ENCODE data around the gene TCF7L2. TPM values are rescaled to one million over a fixed set of nuclear protein-coding genes. Genes with fewer than 3 reads are reported as not detected.

Gene TCF7L2
- total and polyA plus RNA-seq, 9 of the 15 experiments (the other 6 are each of a cell fraction or from before 2014, with no cell fraction given) = 0.32 to 2.8 (median 0.92) TPM

DNA sequence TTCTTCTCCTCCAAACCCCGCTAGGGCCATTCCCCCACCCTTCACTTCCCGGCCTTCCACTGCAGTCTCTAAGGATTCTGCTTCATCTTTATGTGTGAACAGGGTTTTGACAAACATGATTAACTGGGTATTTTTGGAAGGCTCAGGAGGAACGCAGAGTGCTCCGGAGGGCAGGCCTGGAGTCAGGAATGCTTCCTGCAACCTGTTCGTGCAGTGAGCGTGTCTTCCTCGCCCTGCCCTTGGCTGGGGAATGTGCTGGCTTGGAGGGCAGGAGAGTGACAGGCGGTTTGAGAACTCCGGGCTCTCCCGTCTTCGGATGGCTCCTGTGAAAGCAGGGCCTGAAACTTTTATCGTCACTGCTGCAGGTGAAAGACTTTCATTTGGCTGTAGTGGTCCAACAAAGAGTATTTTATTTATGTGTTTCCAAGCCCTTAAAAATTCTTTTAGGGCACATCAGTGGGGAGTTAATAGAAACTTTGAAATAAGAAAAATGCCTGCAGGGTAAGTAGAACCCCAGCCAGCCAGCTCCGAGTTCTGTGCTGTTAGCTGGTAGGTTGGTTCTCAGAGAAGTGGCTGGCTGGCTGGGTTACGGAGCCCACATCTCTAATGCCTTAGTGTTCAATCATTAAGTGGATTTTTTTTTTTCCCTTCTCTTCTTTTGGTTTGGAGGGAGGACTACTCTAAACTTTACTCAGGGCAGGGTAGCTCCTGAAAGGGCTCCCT lies 51.0 kb downstream of the TCF7L2 start (continued):
- TF ChIP-seq KHSRP (IDR thresholded peaks at IDR 0.05) (no peak), NCOA2 (IDR thresholded peaks at IDR 0.05; ENCODE audit: partially characterized antibody in 2 of 2) (no peak), SIRT6 (IDR thresholded peaks at IDR 0.05; ENCODE audit: low read depth, low read length) (no peak)
- TF ChIP-seq, protein P1, sequence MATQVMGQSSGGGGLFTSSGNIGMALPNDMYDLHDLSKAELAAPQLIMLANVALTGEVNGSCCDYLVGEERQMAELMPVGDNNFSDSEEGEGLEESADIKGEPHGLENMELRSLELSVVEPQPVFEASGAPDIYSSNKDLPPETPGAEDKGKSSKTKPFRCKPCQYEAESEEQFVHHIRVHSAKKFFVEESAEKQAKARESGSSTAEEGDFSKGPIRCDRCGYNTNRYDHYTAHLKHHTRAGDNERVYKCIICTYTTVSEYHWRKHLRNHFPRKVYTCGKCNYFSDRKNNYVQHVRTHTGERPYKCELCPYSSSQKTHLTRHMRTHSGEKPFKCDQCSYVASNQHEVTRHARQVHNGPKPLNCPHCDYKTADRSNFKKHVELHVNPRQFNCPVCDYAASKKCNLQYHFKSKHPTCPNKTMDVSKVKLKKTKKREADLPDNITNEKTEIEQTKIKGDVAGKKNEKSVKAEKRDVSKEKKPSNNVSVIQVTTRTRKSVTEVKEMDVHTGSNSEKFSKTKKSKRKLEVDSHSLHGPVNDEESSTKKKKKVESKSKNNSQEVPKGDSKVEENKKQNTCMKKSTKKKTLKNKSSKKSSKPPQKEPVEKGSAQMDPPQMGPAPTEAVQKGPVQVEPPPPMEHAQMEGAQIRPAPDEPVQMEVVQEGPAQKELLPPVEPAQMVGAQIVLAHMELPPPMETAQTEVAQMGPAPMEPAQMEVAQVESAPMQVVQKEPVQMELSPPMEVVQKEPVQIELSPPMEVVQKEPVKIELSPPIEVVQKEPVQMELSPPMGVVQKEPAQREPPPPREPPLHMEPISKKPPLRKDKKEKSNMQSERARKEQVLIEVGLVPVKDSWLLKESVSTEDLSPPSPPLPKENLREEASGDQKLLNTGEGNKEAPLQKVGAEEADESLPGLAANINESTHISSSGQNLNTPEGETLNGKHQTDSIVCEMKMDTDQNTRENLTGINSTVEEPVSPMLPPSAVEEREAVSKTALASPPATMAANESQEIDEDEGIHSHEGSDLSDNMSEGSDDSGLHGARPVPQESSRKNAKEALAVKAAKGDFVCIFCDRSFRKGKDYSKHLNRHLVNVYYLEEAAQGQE (IDR thresholded peaks at IDR 0.05; ENCODE audit: borderline replicate concordance) = no peak
- TF ChIP-seq, protein P1 (CRISPR knock-in tag; IDR thresholded peaks at IDR 0.05; ENCODE audit: low read depth) = no peak
